NT2/D1 (cell line): ENCODE measurements around the gene RSU1.

Source experiments
- SUZ12 ChIP-seq: IDR thresholded peaks from 2 replicates; pipeline ENCODE4 v1.6.1; 2011; ENCODE audit not compliant: insufficient read length, insufficient read depth; ENCODE audit errors: extremely low read depth
- ZNF274 ChIP-seq: IDR thresholded peaks from 2 replicates; pipeline ENCODE4 v1.6.1; 2011; ENCODE audit warnings: mild to moderate bottlenecking, low read depth, low read length

GRCh38 chr10:16592378-16592777 is 224.8 kb downstream of the RSU1 start:
- no peak for TF ChIP-seq ZNF274
- no peak for TF ChIP-seq SUZ12
